ENCODE measurements around the gene TMEM100. TPM values are rescaled to one million over a fixed set of nuclear protein-coding genes. Genes with fewer than 3 reads are reported as not detected.

TMEM100 gene
- total and polyA plus RNA-seq, 4 donors, result 22.0 to 63.7 (median 47.0) TPM

DNA sequence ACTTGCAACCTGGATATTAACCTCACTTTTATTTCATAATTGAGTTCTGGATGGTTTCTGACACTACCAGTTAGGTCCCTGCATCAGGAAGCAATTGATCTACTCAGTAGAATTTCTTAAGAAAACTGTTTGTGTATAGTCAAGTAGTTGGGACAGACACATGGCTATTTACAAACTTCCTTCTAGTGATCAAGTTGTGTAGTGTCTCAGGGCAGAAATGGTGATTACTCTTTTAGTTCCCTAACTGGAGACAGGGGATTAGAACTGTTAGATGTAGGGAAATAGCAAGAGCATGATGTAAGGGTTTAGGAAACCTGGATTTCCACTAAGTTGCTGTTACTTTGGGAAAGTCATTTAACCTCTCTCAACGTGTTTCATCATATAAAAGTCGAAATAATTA lies 30.4 kb downstream of the TMEM100 start:
- no CpG with 5 or more reads among the region's 2 CpGs for WGBS (ENCODE audit: insufficient coverage)
- Histone ChIP-seq H3K4me1 (ENCODE audit: control insufficient read depth, insufficient read depth, low read length) (no peaks in the 10 kb centered on the region), H3K4me3 (ENCODE audit: low read depth, low read length) (no peak overlapping the region), H3K36me3 (ENCODE audit: control insufficient read depth, insufficient read depth, low read length) (no peaks in the 10 kb centered on the region), H3K27ac (ENCODE audit: low read depth, low read length) (no peak overlapping the region), H3K9me3 (ENCODE audit: control insufficient read depth, insufficient read depth, low read length) (no peaks in the 10 kb centered on the region), H3K27me3 (ENCODE audit: control insufficient read depth, insufficient read depth, low read length) (no peaks in the 10 kb centered on the region)
- no peak for DNase-seq (ENCODE audit: low read depth in 4 of 6, low spot score in 6 of 6)

DNA sequence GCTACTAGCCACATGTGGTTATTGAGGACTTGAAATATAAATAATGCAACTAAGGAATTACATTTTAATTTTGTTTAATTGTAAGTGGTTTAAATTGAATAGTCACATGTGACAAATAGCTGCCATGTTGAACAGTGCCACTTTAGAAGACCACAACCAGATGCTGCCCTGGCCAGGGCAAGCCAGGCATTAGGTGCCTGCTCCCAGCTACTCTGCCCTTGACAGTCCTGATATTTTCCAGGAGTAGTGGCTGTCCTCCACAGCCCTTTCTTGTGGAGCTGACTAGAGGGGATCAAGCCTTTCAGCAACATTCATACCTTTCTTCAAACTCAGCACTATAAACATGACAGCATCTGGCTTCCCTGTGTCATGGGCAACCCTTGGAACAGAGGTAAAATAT lies 31.0 kb downstream of the TMEM100 start:
- DNase-seq (ENCODE audit: low read depth in 4 of 6, low spot score in 6 of 6), result no peak
- H3K4me1 ChIP-seq (ENCODE audit: control insufficient read depth, insufficient read depth, low read length), result no peaks in the 10 kb centered on the region
- no peaks in the 10 kb centered on the region for H3K9me3 ChIP-seq (ENCODE audit: control insufficient read depth, insufficient read depth, low read length)
- H3K36me3 ChIP-seq (ENCODE audit: control insufficient read depth, insufficient read depth, low read length), result no peaks in the 10 kb centered on the region
- H3K4me3 ChIP-seq (ENCODE audit: low read depth, low read length), result no peak overlapping the region
- H3K27ac ChIP-seq (ENCODE audit: low read depth, low read length), result no peak overlapping the region
- no peaks in the 10 kb centered on the region for H3K27me3 ChIP-seq (ENCODE audit: control insufficient read depth, insufficient read depth, low read length)

DNA sequence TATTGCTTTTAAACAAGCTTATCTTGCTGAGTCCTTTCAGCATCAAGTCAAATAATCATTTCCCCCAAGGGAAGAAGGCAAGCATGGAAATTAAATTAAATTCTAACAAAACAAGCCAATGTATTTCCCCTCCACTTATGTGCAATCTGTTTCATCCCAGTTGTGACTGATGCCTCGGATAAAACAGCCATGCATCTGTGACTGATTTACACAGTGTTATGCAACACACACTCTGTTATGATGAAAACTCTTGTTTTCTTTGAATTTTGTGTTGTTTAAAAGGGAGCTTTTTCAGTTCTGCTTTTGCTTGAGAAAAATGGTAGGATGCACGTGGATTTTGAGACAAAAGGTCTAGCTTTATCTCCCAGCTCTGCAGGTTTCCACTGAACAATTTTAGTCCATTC lies 32.6 kb downstream of the TMEM100 start:
- Histone ChIP-seq H3K27ac (ENCODE audit: low read depth, low read length) (no peak overlapping the region), H3K9me3 (ENCODE audit: control insufficient read depth, insufficient read depth, low read length) (no peaks in the 10 kb centered on the region), H3K27me3 (ENCODE audit: control insufficient read depth, insufficient read depth, low read length) (no peaks in the 10 kb centered on the region), H3K36me3 (ENCODE audit: control insufficient read depth, insufficient read depth, low read length) (no peaks in the 10 kb centered on the region), H3K4me3 (ENCODE audit: low read depth, low read length) (no peak overlapping the region), H3K4me1 (ENCODE audit: control insufficient read depth, insufficient read depth, low read length) (no peaks in the 10 kb centered on the region)
- no CpG with 5 or more reads among the region's 2 CpGs for whole genome bisulfite sequencing (ENCODE audit: insufficient coverage)
- DNase-seq (ENCODE audit: low read depth in 4 of 6, low spot score in 6 of 6), result peak in 2 of 6 donors; percentile 62 to 84

DNA sequence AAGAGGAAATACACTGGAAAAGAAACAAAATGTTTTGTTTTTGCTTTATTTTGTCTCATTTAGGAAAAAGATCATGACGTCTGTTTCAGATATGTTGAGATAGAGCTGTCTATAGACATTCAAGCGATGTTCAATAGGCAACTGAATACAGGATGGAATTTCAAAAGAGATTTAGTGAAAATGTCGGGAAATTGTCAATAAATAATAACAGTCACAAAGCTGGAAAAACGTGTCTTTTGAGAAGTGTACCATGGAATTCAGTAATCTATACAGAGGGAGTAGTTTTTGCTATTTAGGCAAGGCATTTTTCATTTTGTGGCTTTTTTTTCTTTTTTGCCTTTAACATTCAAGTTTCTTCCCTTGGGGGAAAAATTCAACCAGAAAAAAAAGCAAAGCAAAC lies 33.0 kb downstream of the TMEM100 start:
- H3K27me3 ChIP-seq (ENCODE audit: control insufficient read depth, insufficient read depth, low read length), result no peaks in the 10 kb centered on the region
- H3K4me3 ChIP-seq (ENCODE audit: low read depth, low read length), result no peak overlapping the region
- WGBS (ENCODE audit: insufficient coverage), result 80% methylated on average over 1 of the region's 4 CpGs
- no peaks in the 10 kb centered on the region for H3K4me1 ChIP-seq (ENCODE audit: control insufficient read depth, insufficient read depth, low read length)
- no peaks in the 10 kb centered on the region for H3K36me3 ChIP-seq (ENCODE audit: control insufficient read depth, insufficient read depth, low read length)
- H3K9me3 ChIP-seq (ENCODE audit: control insufficient read depth, insufficient read depth, low read length), result no peaks in the 10 kb centered on the region
- H3K27ac ChIP-seq (ENCODE audit: low read depth, low read length), result no peak overlapping the region
- DNase-seq (ENCODE audit: low read depth in 4 of 6, low spot score in 6 of 6), result no peak

DNA sequence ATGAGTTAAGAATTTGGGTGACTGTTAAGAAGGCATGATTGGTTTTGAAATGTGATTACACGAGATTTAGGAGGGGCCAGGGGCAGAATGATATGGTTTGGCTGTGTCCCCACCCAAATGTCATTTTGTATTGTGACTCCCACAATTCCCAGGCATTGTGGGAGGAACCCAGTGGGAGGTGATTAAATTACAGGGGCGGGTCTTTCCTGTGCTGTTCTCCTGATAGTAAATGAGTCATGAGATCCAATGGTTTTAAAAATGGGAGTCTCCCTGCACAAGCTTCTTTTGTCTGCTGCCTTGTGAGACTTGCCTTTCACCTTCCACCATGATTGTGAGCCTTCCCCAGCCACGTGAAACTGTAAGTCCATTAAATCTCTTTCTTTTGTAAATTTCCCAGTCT lies 34.6 kb downstream of the TMEM100 start:
- DNase-seq (ENCODE audit: low read depth in 4 of 6, low spot score in 6 of 6), result no peak
- H3K9me3 ChIP-seq (ENCODE audit: control insufficient read depth, insufficient read depth, low read length), result no peaks in the 10 kb centered on the region
- WGBS (ENCODE audit: insufficient coverage), result 81% methylated on average over 3 of the region's 3 CpGs
- H3K4me1 ChIP-seq (ENCODE audit: control insufficient read depth, insufficient read depth, low read length), result no peaks in the 10 kb centered on the region
- no peaks in the 10 kb centered on the region for H3K36me3 ChIP-seq (ENCODE audit: control insufficient read depth, insufficient read depth, low read length)
- no peaks in the 10 kb centered on the region for H3K27me3 ChIP-seq (ENCODE audit: control insufficient read depth, insufficient read depth, low read length)
- H3K27ac ChIP-seq (ENCODE audit: low read depth, low read length), result no peak overlapping the region
- H3K4me3 ChIP-seq (ENCODE audit: low read depth, low read length), result no peak overlapping the region

DNA sequence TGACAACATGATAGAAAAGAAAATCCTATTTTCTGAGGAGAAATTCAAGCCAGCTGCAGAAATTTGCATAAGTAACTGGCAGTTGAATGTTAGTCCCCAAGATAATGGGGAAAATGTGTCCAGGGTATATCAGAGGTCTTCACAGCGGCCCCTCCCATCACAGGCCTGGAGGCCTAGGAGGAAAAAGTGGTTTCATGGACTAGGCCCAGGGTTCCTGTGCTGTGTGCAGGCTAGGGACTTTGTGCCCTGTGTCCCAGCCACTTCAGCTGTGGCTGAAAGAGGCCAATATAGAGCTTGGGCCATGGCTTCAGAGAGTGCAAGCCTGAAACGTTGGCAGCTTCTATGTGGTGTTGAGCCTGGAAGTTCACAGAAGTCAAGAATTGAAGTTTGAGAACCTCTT lies 35.6 kb downstream of the TMEM100 start:
- Histone ChIP-seq H3K27me3 (ENCODE audit: control insufficient read depth, insufficient read depth, low read length) (no peaks in the 10 kb centered on the region), H3K4me1 (ENCODE audit: control insufficient read depth, insufficient read depth, low read length) (no peaks in the 10 kb centered on the region), H3K36me3 (ENCODE audit: control insufficient read depth, insufficient read depth, low read length) (no peaks in the 10 kb centered on the region), H3K9me3 (ENCODE audit: control insufficient read depth, insufficient read depth, low read length) (no peaks in the 10 kb centered on the region), H3K27ac (ENCODE audit: low read depth, low read length) (no peak overlapping the region), H3K4me3 (ENCODE audit: low read depth, low read length) (no peak overlapping the region)
- WGBS (ENCODE audit: insufficient coverage), result 96% methylated on average over 2 of the region's 2 CpGs
- no peak for DNase-seq (ENCODE audit: low read depth in 4 of 6, low spot score in 6 of 6)

DNA sequence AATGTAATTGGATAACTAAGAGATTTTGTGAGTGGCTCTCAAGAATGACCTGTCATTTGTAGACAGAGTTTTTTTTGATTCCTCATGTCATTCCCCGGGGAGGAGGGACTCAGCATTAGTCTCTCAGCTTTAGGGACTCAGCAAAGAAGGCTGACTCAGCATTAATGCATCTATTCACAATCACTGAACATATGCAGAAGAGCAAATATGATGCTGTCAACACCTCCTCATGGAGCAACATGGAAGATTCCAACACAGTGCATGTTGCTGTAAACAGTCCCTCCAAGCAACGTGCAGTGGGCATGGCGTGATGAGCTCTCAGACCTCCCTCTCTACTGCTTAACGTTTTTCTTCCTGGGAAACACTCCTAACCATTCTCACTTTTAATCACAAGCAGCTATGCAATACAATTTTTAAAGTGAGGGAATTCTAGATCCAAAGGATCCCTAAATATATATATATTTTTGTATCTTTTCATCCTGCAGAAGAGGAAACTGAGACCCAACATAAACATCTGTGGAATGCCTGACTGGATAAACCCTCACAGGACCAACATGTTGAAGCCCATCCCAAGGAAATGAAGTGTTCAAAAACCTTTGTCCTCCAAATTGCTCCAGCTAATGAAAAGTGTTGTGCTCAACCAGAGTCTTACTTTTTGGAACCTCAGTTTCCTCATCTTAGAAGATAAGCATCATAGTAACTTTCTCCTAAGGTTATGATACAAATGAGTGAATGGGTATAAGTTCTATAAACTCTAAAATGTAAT lies 38.9 kb downstream of the TMEM100 start:
- H3K27me3 ChIP-seq (ENCODE audit: control insufficient read depth, insufficient read depth, low read length), result no peaks in the 10 kb centered on the region
- no peaks in the 10 kb centered on the region for H3K9me3 ChIP-seq (ENCODE audit: control insufficient read depth, insufficient read depth, low read length)
- no peaks in the 10 kb centered on the region for H3K4me1 ChIP-seq (ENCODE audit: control insufficient read depth, insufficient read depth, low read length)
- H3K36me3 ChIP-seq (ENCODE audit: control insufficient read depth, insufficient read depth, low read length), result no peaks in the 10 kb centered on the region
- H3K27ac ChIP-seq (ENCODE audit: low read depth, low read length), result no peak overlapping the region
- WGBS (ENCODE audit: insufficient coverage), result 80% methylated on average over 1 of the region's 4 CpGs
- DNase-seq (ENCODE audit: low read depth in 4 of 6, low spot score in 6 of 6), result no peak
- H3K4me3 ChIP-seq (ENCODE audit: low read depth, low read length), result no peak overlapping the region

DNA sequence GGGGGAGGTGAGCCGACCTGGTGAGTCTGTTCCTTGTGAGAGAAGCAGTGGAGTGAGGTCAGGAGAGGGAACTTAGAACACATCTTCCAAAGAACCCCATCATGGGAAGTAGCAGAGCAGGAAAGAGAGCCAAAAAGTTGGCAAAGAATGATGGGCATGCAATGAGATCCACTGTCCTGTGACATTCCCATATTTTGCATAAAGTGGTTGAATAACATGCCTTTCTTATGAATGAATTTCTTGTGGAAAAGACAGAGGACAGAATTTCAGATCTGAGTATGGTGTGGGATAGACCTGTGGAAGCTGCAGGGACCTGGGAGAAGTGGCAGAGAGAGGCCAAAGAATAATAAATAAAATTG lies 41.3 kb downstream of the TMEM100 start:
- no peaks in the 10 kb centered on the region for H3K27me3 ChIP-seq (ENCODE audit: control insufficient read depth, insufficient read depth, low read length)
- WGBS (ENCODE audit: insufficient coverage), result no CpG with 5 or more reads among the region's 1 CpG

DNA sequence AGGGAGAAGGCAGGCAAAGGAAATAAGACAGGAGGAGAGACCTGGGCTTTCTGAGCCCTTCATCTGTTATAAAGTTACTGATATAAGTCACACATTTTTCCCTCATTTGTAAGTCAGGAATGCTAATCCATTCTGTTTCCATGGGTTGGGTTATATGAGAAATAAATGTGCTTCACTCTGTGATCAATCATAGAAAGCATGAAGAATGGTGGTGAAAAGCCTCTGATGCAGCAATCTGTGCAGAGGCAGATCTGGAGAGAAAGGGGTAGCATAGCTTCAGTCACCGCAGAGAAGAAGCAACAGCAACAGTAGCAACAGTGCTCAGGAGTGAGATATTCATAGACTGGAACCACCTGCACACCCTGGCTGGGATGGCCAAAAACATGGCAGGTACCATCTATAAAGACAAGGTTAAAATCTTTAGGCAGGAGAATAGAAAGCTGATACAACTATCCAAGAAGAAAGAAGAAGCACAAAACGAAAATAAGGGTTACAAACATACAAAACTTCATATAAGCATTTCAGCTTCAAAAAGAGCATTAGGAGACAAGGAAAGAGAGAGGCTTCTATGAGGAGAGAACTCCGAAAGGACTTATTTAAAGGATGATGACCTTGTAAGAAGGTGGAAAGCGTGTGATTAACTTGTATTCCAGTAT lies 41.9 kb downstream of the TMEM100 start:
- whole genome bisulfite sequencing (ENCODE audit: insufficient coverage), result 93% methylated on average over 3 of the region's 4 CpGs
- Histone ChIP-seq H3K36me3 (ENCODE audit: control insufficient read depth, insufficient read depth, low read length) (no peaks in the 10 kb centered on the region), H3K4me1 (ENCODE audit: control insufficient read depth, insufficient read depth, low read length) (no peaks in the 10 kb centered on the region), H3K9me3 (ENCODE audit: control insufficient read depth, insufficient read depth, low read length) (no peaks in the 10 kb centered on the region), H3K27ac (ENCODE audit: low read depth, low read length) (no peak overlapping the region), H3K4me3 (ENCODE audit: low read depth, low read length) (no peak overlapping the region), H3K27me3 (ENCODE audit: control insufficient read depth, insufficient read depth, low read length) (no peaks in the 10 kb centered on the region)
- no peak for DNase-seq (ENCODE audit: low read depth in 4 of 6, low spot score in 6 of 6)

More for the DNA sequence above, 41.3 kb downstream of the TMEM100 start:
- no peak for DNase-seq (ENCODE audit: low read depth in 4 of 6, low spot score in 6 of 6)
- H3K9me3 ChIP-seq (ENCODE audit: control insufficient read depth, insufficient read depth, low read length), result no peaks in the 10 kb centered on the region
- H3K27ac ChIP-seq (ENCODE audit: low read depth, low read length), result no peak overlapping the region
- H3K4me1 ChIP-seq (ENCODE audit: control insufficient read depth, insufficient read depth, low read length), result no peaks in the 10 kb centered on the region
- no peaks in the 10 kb centered on the region for H3K36me3 ChIP-seq (ENCODE audit: control insufficient read depth, insufficient read depth, low read length)
- H3K4me3 ChIP-seq (ENCODE audit: low read depth, low read length), result no peak overlapping the region

DNA sequence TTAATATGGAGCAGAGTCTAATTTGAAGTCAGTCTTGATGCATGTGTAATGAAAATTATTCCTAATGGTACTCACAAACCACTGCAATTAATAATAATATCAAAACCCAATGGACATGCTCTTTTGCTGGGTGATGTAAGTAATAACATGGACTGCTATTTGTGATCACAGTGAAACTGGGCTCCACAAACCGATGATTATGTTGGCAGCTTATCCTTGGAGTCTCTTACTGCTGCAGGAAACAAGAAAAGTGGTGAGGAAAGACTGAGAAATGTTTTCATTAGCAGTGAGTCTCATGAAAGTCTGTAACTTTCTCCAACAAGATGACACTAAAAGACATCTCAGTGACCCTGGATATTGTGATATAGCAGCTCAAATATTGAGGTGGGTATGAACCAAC lies 45.2 kb downstream of the TMEM100 start:
- no peaks in the 10 kb centered on the region for H3K9me3 ChIP-seq (ENCODE audit: control insufficient read depth, insufficient read depth, low read length)
- H3K4me1 ChIP-seq (ENCODE audit: control insufficient read depth, insufficient read depth, low read length), result peaks cover 2% of the 10 kb centered on the region
- H3K27me3 ChIP-seq (ENCODE audit: control insufficient read depth, insufficient read depth, low read length), result no peaks in the 10 kb centered on the region
- DNase-seq (ENCODE audit: low read depth in 4 of 6, low spot score in 6 of 6), result peak in 1 of 6 donors; percentile 39
- H3K4me3 ChIP-seq (ENCODE audit: low read depth, low read length), result no peak overlapping the region
- peak overlapping the region; percentile 21 for H3K27ac ChIP-seq (ENCODE audit: low read depth, low read length)
- WGBS (ENCODE audit: insufficient coverage), result 59% methylated on average over 1 of the region's 1 CpG
- H3K36me3 ChIP-seq (ENCODE audit: control insufficient read depth, insufficient read depth, low read length), result no peaks in the 10 kb centered on the region
